Keratinocyte (primary cell): ENCODE data around the gene ITPR2.

Source experiments
- EZH2 ChIP-seq: IDR thresholded peaks from one replicate; pipeline ENCODE4 v1.6.1; 2012; ENCODE audit warnings: inconsistent platforms, mild to moderate bottlenecking, low read length, moderate library complexity
- TF ChIP-seq, protein P1 (sequence below), 3 experiments: IDR thresholded peaks in 1 of 3; conservative IDR thresholded peaks in 1 of 3; optimal IDR thresholded peaks in 1 of 3; 2 replicates in 2 of 3; 3 replicates in 1 of 3; pipeline versions ENCODE3 to v1.5.1; 2011; ENCODE audit warnings: low read length in 3 of 3, mild to moderate bottlenecking in 3 of 3, moderate library complexity in 2 of 3, control low read depth in 1 of 3, inconsistent platforms in 1 of 3; ENCODE audit not compliant: insufficient read depth in 2 of 3; ENCODE audit errors: extremely low read depth in 1 of 3

DNA sequence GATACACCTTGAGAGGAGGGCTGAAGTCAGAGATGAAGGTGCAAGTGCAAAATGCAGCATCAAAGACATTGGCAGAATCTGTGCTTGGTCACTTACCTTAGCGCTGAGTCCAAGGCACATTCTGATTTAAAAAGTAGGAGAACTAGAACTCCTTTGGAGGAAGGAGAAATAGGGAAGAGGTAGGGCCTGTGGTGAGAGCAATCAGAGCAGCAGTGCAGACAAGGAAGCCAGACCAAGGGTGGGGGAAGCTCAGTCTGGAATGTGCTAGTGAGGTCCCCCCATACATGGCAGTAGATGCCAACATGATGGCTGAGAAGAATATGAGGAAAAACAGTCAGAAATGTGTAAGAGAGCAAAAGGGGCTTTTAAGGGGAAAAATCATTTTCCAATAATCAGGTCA, 431.1 kb downstream of the ITPR2 start:
- TF ChIP-seq, protein P1, sequence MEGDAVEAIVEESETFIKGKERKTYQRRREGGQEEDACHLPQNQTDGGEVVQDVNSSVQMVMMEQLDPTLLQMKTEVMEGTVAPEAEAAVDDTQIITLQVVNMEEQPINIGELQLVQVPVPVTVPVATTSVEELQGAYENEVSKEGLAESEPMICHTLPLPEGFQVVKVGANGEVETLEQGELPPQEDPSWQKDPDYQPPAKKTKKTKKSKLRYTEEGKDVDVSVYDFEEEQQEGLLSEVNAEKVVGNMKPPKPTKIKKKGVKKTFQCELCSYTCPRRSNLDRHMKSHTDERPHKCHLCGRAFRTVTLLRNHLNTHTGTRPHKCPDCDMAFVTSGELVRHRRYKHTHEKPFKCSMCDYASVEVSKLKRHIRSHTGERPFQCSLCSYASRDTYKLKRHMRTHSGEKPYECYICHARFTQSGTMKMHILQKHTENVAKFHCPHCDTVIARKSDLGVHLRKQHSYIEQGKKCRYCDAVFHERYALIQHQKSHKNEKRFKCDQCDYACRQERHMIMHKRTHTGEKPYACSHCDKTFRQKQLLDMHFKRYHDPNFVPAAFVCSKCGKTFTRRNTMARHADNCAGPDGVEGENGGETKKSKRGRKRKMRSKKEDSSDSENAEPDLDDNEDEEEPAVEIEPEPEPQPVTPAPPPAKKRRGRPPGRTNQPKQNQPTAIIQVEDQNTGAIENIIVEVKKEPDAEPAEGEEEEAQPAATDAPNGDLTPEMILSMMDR (optimal IDR thresholded peaks at IDR 0.05 in 1 of 3, IDR thresholded peaks at IDR 0.05 in 1 of 3, conservative IDR thresholded peaks at IDR 0.05 in 1 of 3; ENCODE audit: extremely low read depth in 1 of 3, insufficient read depth in 2 of 3, low read length in 3 of 3): no peak
- no peak for TF ChIP-seq EZH2
